ENCODE data around the gene ADCY7.

The ADCY7 gene

GRCh38 chr16:50313596-50314478 is 47.5 kb downstream of the ADCY7 start:
- DNase-seq (ENCODE audit: low spot score) = peak; percentile 95

GRCh38 chr16:50314665-50315064 is 48.3 kb downstream of the ADCY7 start:
- DNase-seq (ENCODE audit: low spot score) = no peak

GRCh38 chr16:50315346-50315997 is 49.1 kb downstream of the ADCY7 start:
- DNase-seq (ENCODE audit: low spot score) = peak; percentile 9

- no peak for DNase-seq (ENCODE audit: low spot score)
Observed at GRCh38 chr16:50316102-50316847, 49.9 kb downstream of the ADCY7 start.

GRCh38 chr16:50316848-50317630 is 50.7 kb downstream of the ADCY7 start:
- peak; percentile 16 for DNase-seq (ENCODE audit: low spot score)

- DNase-seq (ENCODE audit: low spot score) = no peak
Observed at GRCh38 chr16:50318796-50319578, 52.6 kb downstream of the ADCY7 start.

GRCh38 chr16:50320310-50320709 is 54.0 kb downstream of the ADCY7 start:
- no peak for DNase-seq (ENCODE audit: low spot score)

GRCh38 chr16:50322333-50322732 is 56.0 kb downstream of the ADCY7 start:
- no peak for DNase-seq (ENCODE audit: low spot score)

- peak; percentile 37 for DNase-seq (ENCODE audit: low spot score)
Observed at GRCh38 chr16:50323335-50324011, 57.1 kb downstream of the ADCY7 start.

GRCh38 chr16:50324345-50324744 is 58.0 kb downstream of the ADCY7 start:
- DNase-seq (ENCODE audit: low spot score) = no peak

GRCh38 chr16:50326264-50326663 is 59.9 kb downstream of the ADCY7 start:
- no peak for DNase-seq (ENCODE audit: low spot score)

- DNase-seq (ENCODE audit: low spot score) = peak; percentile 51
Observed at GRCh38 chr16:50326835-50327465, 60.6 kb downstream of the ADCY7 start.

GRCh38 chr16:50329446-50330189 is 63.3 kb downstream of the ADCY7 start:
- no peak for DNase-seq (ENCODE audit: low spot score)

GRCh38 chr16:50331570-50331969 is 65.2 kb downstream of the ADCY7 start:
- no peak for DNase-seq (ENCODE audit: low spot score)

GRCh38 chr16:50332599-50332998 is 66.2 kb downstream of the ADCY7 start:
- DNase-seq (ENCODE audit: low spot score) = no peak

- DNase-seq (ENCODE audit: low spot score) = no peak
Observed at GRCh38 chr16:50334106-50334975, 68.0 kb downstream of the ADCY7 start.

- no peak for DNase-seq (ENCODE audit: low spot score)
Observed at GRCh38 chr16:50335196-50335958, 69.0 kb downstream of the ADCY7 start.
